GM19328 (cell line): ENCODE results near the gene ZFPL1.

Source experiments
- ATAC-seq: cut with Tn5 transposase; IDR thresholded peaks from one replicate; pipeline ENCODE4 v1.9.1; 2021; ENCODE audit warnings: mild to moderate bottlenecking, moderate library complexity; ENCODE audit not compliant: unreplicated experiment

The ZFPL1 gene

GRCh38 chr11:65083834-65084597 lies at the start of gene ZFPL1, which contains the start of gene CDCA5:
Gene ZFPL1, plus strand, starts transcription at chr11:65084222. Its CDS starts 477 bp downstream, at chr11:65084699.
Gene CDCA5, minus strand, starts transcription at chr11:65084040. Its CDS starts 62 bp downstream, at chr11:65083978.
- peak; percentile 73 for ATAC-seq

DNA sequence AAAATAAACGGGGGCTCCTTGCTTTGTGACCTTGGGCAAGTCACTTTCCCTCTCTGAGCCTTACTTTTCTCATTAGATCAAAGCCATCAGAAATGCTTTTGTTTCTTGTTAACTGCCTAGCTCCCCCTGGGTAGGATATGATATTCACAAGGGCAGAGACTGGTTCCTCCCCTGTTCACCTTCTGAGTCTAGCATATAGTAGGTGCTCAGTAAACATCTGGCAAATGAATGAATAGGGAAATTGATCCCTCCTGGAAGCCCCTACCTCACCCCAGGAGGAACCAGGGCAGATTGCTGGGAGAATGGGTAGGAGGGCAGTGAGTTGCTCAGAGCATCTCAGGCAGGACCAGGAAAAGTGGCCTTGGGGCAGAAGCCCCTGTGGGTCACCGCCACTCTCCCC lies 49.6 kb upstream of the ZFPL1 start:
- ATAC-seq: no peak

- no peak for ATAC-seq
These were observed 48.4 kb upstream of the ZFPL1 start for GRCh38 chr11:65035579-65035978.

DNA sequence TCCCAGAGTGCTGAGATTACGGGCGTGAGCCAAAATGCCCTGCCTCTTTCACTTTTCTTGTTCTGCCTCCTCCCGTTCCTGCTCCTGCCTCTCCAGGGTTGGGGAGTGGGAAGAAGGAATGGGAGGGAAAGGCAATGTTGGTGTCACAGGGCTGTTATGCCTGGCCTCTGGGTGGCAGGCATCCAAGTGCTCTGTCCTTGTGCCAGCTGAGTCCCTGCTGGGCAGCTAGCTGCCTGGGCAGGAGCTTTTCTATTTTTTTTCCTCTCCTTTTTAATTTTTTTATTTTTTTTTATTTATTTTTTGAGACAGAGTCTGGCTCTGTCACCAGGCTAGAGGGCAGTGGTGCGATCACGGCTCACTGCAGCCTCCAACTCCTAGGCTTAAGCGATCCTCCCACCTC lies 47.1 kb upstream of the ZFPL1 start:
- ATAC-seq: no peak

GRCh38 chr11:65040520-65040846 lies 43.5 kb upstream of the ZFPL1 start:
- no peak for ATAC-seq

DNA sequence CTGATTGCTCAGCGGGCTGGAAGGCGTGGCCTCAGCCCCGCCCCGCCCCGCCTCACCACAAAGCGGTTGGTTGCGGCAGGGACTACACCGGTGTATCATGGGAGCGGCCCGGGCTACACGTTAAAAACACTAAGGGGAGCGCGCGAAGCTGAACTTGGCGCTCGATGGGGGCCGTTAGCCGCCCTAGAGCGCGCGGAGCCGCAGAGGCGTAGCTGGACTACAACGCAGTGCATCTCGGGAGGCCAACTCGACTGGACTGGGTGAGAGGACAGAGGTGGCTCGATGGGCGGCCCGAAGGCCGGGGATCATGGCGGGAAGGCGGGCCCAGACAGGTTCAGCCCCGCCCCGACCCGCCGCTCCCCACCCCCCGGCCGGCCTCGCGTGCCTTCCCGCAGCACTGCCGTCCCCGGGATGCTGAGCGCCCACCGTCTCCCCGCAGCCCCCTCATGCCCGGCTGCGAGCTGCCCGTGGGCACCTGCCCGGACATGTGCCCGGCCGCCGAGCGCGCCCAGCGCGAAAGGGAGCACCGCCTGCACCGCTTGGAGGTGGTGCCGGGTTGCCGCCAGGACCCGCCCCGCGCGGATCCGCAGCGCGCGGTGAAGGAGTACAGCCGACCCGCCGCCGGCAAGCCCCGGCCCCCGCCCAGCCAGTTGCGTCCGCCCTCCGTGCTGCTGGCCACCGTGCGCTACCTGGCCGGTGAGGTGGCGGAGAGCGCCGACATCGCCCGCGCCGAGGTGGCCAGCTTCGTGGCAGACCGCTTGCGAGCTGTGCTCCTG lies 43.0 kb upstream of the ZFPL1 start, which contains the start of gene SAC3D1:
Gene SAC3D1 (plus strand): TSS at position 364 of the 776 bp plus-strand sequence. CDS start 83 bp downstream, at position 447.
- ATAC-seq: peak; percentile 79

DNA sequence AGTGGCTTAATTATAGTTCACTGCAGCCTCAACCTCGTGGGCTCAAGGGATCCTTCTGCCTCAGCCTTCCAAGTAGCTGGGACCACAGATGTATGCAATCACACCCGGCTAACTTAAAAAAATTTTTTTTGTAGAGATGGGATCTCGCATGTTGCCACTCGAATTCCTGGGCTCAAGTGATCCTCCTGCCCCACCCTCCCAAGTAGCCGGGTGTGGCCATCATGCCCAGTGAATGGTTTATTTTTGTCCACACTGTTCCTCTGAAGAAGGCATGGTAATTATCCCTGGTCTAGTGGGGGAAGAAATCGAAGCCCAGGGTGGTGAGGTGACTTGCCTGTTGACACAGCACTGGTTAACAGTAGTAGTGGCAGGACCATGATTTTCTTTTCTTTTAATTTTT lies 41.1 kb upstream of the ZFPL1 start:
- no peak for ATAC-seq

DNA sequence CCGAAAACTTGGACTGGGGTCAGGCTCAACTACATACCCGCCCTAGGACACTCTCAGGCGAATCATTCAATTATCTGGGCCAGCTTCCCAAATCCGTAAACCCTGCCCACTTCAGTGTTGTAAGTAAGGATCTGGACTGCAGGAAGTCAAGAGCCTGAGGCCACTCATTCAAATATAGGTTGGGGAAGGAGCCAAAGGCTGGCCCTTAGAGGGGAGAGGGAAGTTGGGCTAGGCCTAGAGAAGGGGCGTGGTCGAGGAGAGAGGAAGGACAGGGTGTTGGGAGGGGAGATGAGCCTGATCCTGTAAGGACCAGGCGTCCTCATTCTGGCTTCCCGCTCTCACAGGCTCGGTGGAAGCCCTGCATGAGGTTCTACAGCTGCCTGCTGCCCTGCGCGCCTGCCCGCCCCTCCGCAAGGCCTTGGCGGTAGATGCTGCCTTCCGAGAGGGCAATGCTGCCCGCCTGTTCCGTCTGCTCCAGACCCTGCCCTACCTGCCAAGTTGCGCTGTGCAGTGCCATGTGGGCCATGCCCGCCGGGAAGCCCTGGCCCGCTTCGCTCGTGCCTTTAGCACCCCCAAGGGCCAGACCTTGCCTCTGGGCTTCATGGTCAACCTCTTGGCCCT lies 40.0 kb upstream of the ZFPL1 start:
- ATAC-seq: no peak

- no peak for ATAC-seq
These were observed 39.0 kb upstream of the ZFPL1 start for GRCh38 chr11:65045061-65045460.

DNA sequence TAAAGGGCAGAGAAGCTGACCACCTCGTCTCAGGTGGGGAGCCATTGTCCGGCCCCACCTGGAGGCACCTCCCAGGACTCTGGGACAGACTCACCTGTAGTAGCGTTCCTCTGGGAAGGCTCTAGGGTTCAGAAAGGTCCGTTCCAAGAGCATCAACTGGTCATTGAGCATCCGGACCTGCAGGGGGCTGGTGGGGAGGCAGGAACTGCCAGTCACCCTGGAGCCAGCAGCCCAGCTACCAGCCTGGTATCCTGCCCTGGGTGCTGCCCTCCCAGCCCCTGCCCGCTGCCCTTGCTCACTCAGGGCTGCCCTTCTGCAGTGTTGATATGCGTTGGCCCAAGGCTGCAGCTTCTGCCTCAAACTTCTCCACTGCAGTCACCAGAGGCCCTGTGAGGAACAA lies 38.3 kb upstream of the ZFPL1 start:
- ATAC-seq: no peak

GRCh38 chr11:65047581-65048422 lies 36.2 kb upstream of the ZFPL1 start:
- no peak for ATAC-seq

DNA sequence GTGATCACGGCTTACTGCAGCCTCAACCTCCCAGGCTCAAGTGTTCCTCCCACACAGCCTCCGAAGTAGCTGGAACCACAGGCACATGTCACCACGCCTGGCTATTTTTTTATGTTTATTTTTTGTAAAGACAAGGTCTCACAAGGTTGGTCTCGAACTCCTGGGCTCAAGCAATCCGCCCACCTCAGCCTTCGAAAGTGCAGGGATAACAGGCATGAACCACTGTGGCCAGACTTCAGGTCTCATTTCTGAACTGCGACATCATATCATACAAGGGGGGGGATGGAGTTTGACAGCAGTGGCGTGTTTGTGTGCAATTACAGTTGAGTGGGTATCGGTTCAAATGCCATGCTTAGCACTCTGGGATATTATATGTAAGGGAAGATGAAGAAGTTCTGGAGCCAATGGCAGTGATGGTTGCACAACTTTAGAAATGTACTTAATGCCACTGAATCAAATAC lies 32.6 kb upstream of the ZFPL1 start:
- ATAC-seq: no peak

DNA sequence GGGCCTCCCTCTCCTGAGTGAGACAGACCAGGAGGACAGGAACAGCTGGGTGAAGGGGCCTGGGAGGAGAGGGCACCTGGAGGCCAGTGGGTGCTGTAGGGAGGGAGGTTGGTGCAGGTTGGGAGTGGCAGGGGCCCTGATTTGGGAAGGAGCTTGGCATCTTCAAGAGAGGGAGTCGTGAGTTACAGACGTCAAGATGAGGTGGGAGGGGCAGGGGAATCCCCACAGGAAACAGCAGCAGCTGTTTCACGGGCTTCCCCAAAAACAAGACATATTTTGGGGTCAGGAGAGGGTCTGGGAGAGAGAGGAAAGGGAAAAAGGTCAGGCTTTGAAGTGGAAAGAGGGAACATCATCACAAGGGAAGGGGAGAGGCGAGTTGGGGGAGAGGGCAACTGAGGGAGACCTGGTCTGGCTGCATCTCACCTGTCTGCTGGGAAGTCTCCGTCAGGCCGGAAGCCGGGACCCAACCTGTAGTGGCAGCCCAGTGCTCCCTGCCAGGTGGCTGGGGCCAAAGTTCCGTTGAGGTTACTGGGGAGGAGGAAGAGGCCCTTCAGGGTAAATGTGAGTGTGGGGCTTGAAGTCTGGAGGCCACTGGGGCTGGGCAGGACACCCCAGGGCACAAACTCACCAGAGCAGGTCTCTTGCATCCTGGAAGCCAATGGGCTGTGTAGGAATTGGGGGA lies 30.1 kb upstream of the ZFPL1 start:
- ATAC-seq: no peak

GRCh38 chr11:65055538-65055937 lies 28.5 kb upstream of the ZFPL1 start:
- no peak for ATAC-seq

DNA sequence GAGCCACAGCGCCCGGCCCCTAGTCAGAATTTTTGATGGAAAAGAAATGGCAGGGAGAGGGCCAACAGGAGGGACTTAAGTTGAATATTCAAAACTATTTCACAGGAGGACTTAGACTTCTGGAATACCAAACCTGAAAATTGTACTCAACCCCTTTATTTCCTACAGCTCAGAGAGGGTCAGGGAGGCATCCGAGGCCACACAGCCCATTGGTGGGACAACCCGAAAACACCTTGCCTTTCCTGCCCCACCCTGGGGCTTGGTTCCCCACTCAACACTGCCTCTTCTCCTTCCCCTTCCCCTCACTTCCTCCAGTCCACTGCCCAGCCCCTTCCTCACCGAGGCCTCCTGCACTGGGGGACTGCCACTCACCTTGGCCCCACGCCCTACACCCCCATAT lies 27.0 kb upstream of the ZFPL1 start:
- no peak for ATAC-seq

GRCh38 chr11:65057526-65057925 lies 26.5 kb upstream of the ZFPL1 start:
- no peak for ATAC-seq

GRCh38 chr11:65058012-65058411 lies 26.0 kb upstream of the ZFPL1 start:
- ATAC-seq: no peak

- ATAC-seq: no peak
These were observed 25.5 kb upstream of the ZFPL1 start, which contains the start of gene NAALADL1 for GRCh38 chr11:65058419-65059054. Gene NAALADL1, minus strand, starts transcription at chr11:65058553. Its CDS starts 32 bp downstream, at chr11:65058521.

DNA sequence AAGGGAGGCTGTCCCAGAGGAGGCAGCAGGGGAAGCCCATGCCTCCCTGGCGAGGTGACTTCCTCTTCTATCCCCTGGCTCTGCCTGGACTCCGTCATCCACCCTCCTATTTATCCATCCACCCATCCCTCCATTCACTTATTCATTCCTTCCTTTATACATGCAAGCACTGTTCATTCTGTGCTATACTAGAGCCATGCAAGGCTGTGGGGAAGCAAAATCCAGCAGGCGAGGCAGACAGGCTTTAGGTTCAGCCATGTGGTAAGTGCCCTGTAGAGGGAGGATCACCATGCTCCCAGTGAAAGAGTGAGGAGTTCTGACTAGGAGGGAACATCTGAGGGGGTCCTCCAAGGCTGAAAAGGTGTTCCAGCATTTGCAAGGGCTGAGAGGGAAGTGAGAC lies 24.5 kb upstream of the ZFPL1 start:
- ATAC-seq: no peak
